Measurements from ENCODE around the gene NCCRP1.

The NCCRP1 gene

GRCh38 chr19:39180749-39181148, 16.0 kb upstream of the NCCRP1 start:
- DNase-seq (ENCODE audit: low read depth), result no peak
- TF ChIP-seq, protein P1, sequence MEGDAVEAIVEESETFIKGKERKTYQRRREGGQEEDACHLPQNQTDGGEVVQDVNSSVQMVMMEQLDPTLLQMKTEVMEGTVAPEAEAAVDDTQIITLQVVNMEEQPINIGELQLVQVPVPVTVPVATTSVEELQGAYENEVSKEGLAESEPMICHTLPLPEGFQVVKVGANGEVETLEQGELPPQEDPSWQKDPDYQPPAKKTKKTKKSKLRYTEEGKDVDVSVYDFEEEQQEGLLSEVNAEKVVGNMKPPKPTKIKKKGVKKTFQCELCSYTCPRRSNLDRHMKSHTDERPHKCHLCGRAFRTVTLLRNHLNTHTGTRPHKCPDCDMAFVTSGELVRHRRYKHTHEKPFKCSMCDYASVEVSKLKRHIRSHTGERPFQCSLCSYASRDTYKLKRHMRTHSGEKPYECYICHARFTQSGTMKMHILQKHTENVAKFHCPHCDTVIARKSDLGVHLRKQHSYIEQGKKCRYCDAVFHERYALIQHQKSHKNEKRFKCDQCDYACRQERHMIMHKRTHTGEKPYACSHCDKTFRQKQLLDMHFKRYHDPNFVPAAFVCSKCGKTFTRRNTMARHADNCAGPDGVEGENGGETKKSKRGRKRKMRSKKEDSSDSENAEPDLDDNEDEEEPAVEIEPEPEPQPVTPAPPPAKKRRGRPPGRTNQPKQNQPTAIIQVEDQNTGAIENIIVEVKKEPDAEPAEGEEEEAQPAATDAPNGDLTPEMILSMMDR (IDR thresholded peaks at IDR 0.05; ENCODE audit: control insufficient read depth, insufficient read depth, low read depth, low read length, missing control alignments), result no peak
- no peak overlapping the region for H3K4me3 ChIP-seq (ENCODE audit: control insufficient read depth, low read depth, low read length)

GRCh38 chr19:39181500-39182173, 15.1 kb upstream of the NCCRP1 start:
- H3K4me3 ChIP-seq (ENCODE audit: control insufficient read depth, low read depth, low read length), result no peak overlapping the region
- TF ChIP-seq, protein P1 (IDR thresholded peaks at IDR 0.05; ENCODE audit: control insufficient read depth, insufficient read depth, low read depth, low read length, missing control alignments), result no peak
- no peak for DNase-seq (ENCODE audit: low read depth)

GRCh38 chr19:39182174-39182505, 14.6 kb upstream of the NCCRP1 start:
- TF ChIP-seq, protein P1 (IDR thresholded peaks at IDR 0.05; ENCODE audit: control insufficient read depth, insufficient read depth, low read depth, low read length, missing control alignments), result no peak
- no peak for DNase-seq (ENCODE audit: low read depth)
- no peak overlapping the region for H3K4me3 ChIP-seq (ENCODE audit: control insufficient read depth, low read depth, low read length)

GRCh38 chr19:39183104-39183503, 13.7 kb upstream of the NCCRP1 start:
- TF ChIP-seq, protein P1 (IDR thresholded peaks at IDR 0.05; ENCODE audit: control insufficient read depth, insufficient read depth, low read depth, low read length, missing control alignments), result no peak
- no peak overlapping the region for H3K4me3 ChIP-seq (ENCODE audit: control insufficient read depth, low read depth, low read length)
- no peak for DNase-seq (ENCODE audit: low read depth)

- no peak for DNase-seq (ENCODE audit: low read depth)
- TF ChIP-seq, protein P1 (IDR thresholded peaks at IDR 0.05; ENCODE audit: control insufficient read depth, insufficient read depth, low read depth, low read length, missing control alignments), result no peak
- no peak overlapping the region for H3K4me3 ChIP-seq (ENCODE audit: control insufficient read depth, low read depth, low read length)
Measured at GRCh38 chr19:39186391-39186790, 10.4 kb upstream of the NCCRP1 start.

DNA sequence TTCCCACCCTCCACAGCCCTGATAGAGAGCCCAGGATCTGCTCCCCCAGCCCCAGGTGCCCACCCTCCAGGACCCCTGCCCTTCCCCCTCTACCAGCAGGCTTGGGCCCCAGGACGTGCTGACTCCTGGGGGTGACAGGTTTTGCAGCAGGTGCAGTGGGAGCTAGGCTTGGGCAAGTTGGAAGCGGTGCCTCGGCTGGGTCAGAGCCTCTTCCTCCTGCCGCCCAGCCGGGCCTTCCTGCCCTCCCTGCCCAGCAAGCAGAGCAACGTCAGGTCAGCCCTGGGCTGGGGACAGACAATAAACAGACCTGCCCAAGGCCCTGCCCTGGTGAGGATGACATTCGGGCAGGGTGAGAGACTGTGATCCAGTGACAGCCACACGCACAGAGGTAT, 9.2 kb upstream of the NCCRP1 start:
- no peak overlapping the region for H3K4me3 ChIP-seq (ENCODE audit: control insufficient read depth, low read depth, low read length)
- no peak for DNase-seq (ENCODE audit: low read depth)
- TF ChIP-seq, protein P1 (IDR thresholded peaks at IDR 0.05; ENCODE audit: control insufficient read depth, insufficient read depth, low read depth, low read length, missing control alignments), result no peak

DNA sequence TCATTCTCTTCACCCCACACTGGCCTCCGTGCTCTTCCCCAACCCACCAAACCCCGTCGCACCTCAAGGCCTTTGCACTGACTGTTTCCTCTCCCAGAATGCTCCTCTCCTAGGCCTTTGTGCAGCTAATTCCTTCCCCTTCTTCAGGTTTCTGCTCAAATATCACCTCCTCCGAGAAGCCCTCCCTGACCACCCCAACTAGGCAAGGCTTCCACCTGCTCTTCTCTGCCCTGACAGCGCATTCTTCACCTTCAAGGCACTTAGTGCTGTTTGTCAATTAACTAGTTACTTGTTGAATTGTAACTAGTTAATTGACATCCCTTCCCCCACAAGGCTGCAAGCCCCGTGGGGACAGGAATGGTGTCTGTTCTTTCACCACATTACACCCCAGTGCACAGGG, 7.8 kb upstream of the NCCRP1 start:
- H3K4me3 ChIP-seq (ENCODE audit: control insufficient read depth, low read depth, low read length), result no peak overlapping the region
- no peak for DNase-seq (ENCODE audit: low read depth)
- TF ChIP-seq, protein P1 (IDR thresholded peaks at IDR 0.05; ENCODE audit: control insufficient read depth, insufficient read depth, low read depth, low read length, missing control alignments), result no peak

Measured in AG09309 (cell line).